Neural cell (in vitro differentiated cells): ENCODE results near the gene EIF2S2.

ENCODE experiments used
- EZH2 ChIP-seq: fragments of 200-600, 300-800 bp; shearing (Covaris generic), sonication (generic); IDR thresholded peaks from 2 replicates; pipeline ENCODE4 v1.6.1; 2014; ENCODE audit warnings: antibody characterized with exemption, low read length, borderline replicate concordance, mild to moderate bottlenecking; ENCODE audit not compliant: insufficient read depth, poor library complexity, severe bottlenecking
- SMC3 ChIP-seq: fragments of 450-650 bp; conservative IDR thresholded peaks from 2 replicates; pipeline ENCODE4 v1.6.1; 2014; ENCODE audit warnings: antibody characterized with exemption, mild to moderate bottlenecking, moderate library complexity; ENCODE audit not compliant: poor library complexity
- TF ChIP-seq, protein P1 (sequence below): fragments of 450-650 bp; IDR thresholded peaks from 2 replicates; pipeline ENCODE4 v1.5.1; 2014; ENCODE audit warnings: antibody characterized with exemption, mild to moderate bottlenecking, moderate library complexity; ENCODE audit not compliant: poor library complexity, severe bottlenecking

DNA sequence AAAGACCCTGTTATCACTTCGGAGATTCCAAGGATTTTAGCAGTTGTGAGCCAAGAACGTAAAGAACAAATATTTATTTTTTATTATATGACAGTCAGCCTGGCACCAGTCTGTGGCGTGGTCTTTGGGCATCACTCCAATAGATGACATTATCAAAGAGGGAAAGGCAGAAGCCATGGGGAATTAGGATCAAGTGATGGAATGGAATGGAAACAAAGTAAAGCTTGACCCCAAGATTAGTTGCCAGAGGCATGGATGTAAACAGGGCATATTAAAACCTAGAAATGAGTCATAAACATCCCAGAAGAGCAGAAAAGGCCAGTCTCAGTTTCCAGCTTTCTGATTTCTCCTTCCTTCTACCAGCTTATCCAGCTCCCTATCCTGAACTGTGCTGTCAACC lies 11.5 kb downstream of the EIF2S2 start:
- TF ChIP-seq SMC3, result no peak
- TF ChIP-seq, protein P1, sequence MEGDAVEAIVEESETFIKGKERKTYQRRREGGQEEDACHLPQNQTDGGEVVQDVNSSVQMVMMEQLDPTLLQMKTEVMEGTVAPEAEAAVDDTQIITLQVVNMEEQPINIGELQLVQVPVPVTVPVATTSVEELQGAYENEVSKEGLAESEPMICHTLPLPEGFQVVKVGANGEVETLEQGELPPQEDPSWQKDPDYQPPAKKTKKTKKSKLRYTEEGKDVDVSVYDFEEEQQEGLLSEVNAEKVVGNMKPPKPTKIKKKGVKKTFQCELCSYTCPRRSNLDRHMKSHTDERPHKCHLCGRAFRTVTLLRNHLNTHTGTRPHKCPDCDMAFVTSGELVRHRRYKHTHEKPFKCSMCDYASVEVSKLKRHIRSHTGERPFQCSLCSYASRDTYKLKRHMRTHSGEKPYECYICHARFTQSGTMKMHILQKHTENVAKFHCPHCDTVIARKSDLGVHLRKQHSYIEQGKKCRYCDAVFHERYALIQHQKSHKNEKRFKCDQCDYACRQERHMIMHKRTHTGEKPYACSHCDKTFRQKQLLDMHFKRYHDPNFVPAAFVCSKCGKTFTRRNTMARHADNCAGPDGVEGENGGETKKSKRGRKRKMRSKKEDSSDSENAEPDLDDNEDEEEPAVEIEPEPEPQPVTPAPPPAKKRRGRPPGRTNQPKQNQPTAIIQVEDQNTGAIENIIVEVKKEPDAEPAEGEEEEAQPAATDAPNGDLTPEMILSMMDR, result no peak
- no peak for TF ChIP-seq EZH2
